ES-I3 (cell line): Measurements from ENCODE around the gene NT5M.

Experiments
- H3K36me3 ChIP-seq: 2 replicates; pipeline ENCODE4 v1.6.1; 2013; ENCODE audit warnings: mild to moderate bottlenecking, low read length, control low read depth, moderate library complexity; ENCODE audit not compliant: insufficient read depth
- H3K4me1 ChIP-seq: 2 replicates; pipeline ENCODE4 v1.6.1; 2013; ENCODE audit warnings: mild to moderate bottlenecking, control low read depth, low read length; ENCODE audit not compliant: insufficient read depth
- H3K9ac ChIP-seq: 2 replicates; pipeline ENCODE4 v1.6.1; 2013; ENCODE audit warnings: low read depth, mild to moderate bottlenecking, low read length, moderate library complexity
- H3K9me3 ChIP-seq: 2 replicates; pipeline ENCODE4 v1.6.1; 2013; ENCODE audit warnings: mild to moderate bottlenecking, low read length, moderate library complexity; ENCODE audit not compliant: control insufficient read depth, insufficient read depth

Gene NT5M

DNA sequence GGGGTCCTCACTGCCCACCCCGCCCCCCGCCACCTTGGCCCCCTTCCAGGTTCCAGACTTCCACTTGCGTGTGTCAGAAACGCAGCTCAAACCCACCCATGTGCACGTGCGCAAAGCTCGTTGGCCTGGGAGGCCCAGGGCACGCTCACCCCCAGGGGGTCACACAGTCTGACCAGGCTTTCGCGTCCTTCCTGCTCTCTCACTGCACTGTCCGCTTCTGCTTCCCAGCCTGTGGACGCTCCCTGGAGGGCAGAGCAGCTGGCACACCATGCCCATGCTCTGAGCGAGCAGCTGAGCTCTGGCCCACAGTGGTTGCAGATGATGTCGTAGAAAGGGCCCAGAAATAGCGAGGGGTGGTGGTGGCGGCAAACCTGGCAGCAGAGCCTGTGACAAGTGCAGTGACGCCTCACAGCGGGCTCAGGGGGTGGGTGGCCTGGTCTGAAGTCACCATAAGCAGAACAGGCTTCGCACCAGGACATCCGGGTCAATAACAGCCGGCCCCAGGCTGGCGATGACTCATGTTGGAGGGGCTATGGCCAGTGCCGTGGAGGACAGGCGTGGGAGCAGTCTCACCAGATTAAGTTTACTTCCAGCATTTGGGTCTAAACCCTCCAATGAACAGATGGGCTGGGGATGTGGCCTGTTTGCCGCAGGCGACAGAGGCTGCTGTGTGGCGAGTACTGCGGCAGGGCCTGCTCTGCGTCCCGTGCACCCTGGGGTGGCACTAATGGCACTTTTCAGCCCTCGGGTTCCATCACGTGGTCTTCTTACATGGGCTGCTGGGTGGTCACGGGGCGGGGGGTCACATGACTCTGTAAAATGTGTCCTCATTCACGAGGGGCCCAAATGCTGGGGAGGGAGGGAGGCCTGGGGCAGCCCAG lies 49.0 kb downstream of the NT5M start:
- Histone ChIP-seq H3K36me3 (no peaks in the 10 kb centered on the region), H3K4me1 (peaks cover 16% of the 10 kb centered on the region; the same call in 1 of the 2 replicates), H3K9ac (no peak overlapping the region), H3K9me3 (no peaks in the 10 kb centered on the region)

DNA sequence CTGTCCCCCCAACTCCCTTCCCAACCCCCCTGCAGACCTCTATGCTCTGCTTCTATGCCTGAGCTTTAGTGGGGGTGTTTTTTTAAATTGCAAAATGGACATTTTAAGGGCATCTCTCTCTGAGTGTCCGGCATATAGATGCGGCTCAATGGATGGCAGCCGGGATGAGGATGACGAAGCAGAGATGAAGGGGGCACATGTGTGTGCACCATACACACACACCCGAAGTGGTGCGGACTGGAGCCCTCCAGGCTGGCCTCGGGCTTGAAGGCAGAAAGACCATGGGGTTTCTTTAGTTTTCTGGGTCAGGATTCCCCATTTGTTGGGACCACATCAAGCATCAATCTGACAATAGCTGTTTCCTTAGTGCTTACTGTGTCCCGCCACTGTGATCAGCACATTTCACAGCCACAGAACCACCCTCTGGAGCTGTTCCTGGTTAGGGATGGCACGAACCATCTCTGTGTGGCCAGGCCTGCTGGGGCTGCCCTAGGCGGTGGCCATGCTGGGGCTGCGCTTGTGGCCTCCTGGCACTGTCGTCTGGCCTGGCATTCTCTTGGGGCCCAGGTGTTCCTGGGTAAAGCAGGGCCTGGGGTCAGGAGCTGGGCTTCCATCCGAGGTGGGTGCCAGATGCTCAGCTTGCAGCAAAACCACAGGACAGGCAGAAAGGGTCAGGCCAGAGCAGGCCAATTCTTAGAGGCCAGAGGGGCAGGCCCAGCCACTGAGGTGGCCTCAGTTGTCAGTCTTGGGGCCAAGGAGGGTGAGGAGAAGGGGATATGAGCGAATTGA lies 49.9 kb downstream of the NT5M start:
- Histone ChIP-seq H3K4me1 (peaks cover 16% of the 10 kb centered on the region; the same call in 1 of the 2 replicates), H3K9ac (no peak overlapping the region), H3K36me3 (no peaks in the 10 kb centered on the region), H3K9me3 (no peaks in the 10 kb centered on the region)

DNA sequence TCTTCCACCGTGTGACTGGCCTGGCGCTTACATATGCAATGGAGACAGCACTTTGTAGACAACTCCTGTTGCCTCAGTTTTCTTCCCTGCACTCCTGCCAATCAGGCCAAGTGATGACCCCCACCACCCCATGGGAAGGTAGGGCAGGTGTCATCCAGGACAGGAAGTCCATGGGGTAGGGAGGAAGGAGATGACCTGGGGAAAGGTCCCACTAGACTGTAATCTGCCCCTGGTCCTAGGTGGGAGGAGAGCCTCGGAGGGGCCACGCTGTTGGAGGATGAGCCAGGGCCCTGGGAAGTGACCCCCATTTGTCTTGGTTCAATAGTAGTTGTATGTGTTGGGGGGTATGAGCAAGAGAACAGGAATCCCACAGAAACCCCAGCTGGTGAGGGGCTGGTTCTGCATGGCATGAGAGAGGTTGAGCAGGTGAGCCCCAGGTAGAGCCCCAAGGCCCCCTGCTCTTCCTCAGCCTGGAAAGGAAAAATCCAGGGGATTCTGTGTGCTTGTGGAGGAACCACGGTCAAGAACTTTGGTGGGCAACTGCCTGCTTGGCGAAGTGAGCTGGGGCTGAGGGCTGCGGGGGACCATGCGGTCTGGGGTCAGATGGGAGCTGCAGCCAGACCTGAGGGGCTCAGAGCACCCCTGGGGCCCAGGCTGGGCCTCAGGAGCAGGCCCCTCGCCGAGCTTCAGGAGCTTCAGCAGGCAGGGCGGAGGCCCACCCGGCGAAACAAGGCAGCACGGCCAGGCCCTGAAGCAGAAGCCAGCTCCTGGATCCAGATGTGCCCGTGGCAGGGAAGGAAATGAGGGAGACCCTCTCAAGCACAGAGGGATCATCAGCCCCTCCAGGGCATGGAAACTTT lies 50.7 kb downstream of the NT5M start:
- Histone ChIP-seq H3K9ac (no peak overlapping the region), H3K9me3 (peaks cover under 1% of the 10 kb centered on the region; the same call in 1 of the 2 replicates), H3K36me3 (no peaks in the 10 kb centered on the region), H3K4me1 (peaks cover 16% of the 10 kb centered on the region; the same call in 1 of the 2 replicates)

DNA sequence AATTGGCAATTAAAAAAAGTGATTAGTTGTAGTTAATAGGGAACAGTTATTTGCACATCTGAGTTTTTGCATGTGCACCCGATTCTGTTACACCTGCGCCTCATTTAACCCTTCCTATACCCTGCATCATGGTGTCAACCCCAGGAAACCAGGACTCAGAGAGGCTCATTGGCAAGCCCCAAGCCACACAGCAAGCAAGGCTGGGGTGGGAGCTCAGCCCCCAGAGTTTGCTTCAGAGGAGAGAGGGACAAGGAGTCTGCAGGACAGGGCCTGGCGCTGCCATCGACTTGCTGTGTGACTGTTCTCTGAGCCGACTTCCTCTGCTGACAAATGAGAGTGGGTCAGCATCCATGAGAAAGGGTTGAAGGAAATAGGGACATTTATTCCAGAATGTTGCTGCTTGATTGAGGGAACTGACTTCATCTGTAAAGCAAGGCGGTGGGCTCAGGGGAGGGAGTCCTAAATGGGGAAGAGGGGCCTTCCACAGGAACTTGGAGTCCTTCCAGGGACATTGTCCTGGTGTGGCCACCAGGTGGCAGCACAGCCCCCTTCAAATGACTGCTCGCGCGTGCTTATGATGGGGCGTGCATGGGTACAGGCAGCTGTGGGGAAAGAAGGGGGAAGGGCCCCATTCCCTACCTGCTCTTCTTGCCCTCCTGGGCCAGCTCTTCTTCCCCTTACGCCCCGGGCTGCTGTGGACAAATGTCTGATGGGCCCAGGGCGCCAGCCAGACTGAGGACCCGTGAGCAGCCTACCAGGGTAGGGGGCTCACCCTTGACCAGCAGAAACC lies 51.6 kb downstream of the NT5M start:
- Histone ChIP-seq H3K36me3 (no peaks in the 10 kb centered on the region), H3K9me3 (peaks cover 4% of the 10 kb centered on the region; the same call in 1 of the 2 replicates), H3K9ac (no peak overlapping the region), H3K4me1 (peaks cover 10% of the 10 kb centered on the region; the same call in 1 of the 2 replicates)

DNA sequence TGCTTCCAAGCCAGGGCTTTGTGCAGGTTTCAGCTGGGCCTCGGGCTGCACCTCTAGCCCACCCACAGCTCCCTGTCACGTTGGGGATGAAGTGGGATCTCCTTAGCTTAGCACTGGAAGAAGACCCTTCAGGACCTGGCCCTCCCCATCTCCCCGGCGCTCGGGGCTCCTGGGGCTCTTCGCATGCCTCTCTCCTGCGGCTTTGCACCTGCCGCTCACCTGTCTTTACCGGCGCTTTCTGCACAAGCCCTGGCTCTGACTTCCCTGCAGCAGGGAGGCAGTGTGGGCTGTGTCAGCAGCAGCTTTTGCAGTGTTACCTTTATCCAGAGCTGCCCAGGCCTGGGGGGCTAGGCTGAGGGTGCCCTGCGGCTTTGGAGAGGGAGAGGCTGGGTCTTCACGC lies 52.3 kb downstream of the NT5M start:
- Histone ChIP-seq H3K9ac (no peak overlapping the region), H3K36me3 (no peaks in the 10 kb centered on the region), H3K4me1 (peaks cover 7% of the 10 kb centered on the region; the same call in 1 of the 2 replicates), H3K9me3 (peaks cover 4% of the 10 kb centered on the region; the same call in 1 of the 2 replicates)

DNA sequence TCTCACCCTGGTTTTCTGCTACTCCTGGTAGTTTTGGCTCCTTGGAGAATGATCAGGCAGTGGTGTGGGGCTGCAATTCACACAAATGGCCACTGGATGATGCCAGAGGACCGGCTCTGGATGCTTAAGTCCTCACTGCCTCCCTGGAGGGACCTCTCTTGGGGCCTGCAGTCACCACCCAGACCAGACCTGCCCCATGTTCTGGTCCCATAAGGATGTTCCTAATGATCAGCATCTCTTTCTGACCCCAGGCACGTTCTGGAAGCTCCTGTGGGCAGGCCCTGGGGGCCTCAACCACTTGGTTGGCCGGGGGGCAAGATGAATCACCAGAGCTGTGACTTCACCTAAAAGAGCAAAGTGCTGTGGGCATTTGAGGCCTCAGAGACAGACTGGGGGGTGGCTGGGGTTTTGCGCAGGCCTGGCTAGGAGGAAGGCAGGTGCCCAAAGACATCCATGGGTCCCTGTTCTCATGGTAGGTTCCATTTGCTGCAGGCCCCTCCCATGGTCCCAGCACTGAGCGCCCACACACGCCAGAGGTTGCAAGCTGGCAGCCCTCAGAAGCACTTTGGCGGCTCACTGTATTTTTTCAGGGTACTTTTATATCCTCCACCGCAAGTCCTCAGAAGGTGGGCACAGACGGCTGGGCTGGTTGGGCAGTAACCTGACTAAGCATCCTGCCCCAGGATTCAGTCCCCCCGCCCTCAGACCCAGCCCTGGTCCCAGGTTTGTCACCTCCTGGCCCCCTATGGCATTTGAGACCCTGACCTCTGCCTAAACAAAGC lies 53.2 kb downstream of the NT5M start:
- H3K36me3 ChIP-seq, result no peaks in the 10 kb centered on the region
- H3K9ac ChIP-seq, result no peak overlapping the region
- peaks cover 4% of the 10 kb centered on the region; the same call in 1 of the 2 replicates for H3K9me3 ChIP-seq
- H3K4me1 ChIP-seq, result peaks cover 5% of the 10 kb centered on the region; the same call in 1 of the 2 replicates

DNA sequence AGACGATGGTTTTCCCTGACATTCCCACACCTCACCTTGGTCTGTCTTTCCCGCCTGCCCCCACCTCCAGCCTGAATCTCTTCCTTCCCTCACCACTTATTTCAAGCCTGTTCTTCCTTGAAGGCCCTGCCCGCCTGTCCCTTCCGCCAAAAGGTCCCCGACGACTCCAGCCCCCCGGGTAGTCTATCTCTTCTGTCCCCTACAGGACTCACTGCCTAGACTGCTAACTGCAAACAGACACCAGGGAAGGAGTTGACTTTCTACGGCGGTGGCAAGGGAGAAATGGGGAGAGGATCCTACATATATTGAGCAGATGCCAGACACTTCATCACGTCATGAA lies 53.7 kb downstream of the NT5M start:
- Histone ChIP-seq H3K9ac (no peak overlapping the region), H3K9me3 (peaks cover 4% of the 10 kb centered on the region; the same call in 1 of the 2 replicates), H3K4me1 (peaks cover 4% of the 10 kb centered on the region; the same call in 1 of the 2 replicates)

DNA sequence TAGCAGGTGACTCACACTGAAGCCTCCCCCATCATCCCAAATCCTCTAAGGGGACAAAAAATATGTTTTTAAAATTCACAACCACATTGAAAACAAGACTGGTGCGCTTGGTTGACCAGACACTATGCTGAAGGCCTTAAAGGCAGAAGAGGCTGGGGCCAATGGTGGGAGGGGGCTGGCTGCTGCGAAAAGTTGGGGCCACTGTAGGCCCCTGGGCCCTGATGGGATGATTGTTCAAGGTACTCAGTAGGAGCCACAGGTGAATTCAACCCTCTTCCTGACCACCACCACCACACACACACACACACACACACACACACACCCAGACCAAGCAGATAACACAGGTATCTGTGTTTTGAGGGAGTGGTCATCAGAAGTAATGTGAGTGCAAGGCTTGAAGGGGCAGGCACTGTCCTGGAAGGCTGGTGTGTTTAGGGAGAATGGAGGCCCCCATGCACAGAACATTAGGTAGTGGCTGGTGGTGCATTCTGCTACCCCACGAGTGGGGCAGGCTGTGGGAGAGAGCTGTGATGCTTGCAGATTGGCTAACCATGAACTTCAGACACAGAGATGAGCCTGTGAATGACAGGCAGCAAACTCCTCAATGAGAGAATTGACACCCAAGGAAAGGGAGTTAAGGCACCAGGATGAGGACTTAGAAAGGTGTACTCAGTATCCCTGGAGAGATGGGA lies 55.0 kb downstream of the NT5M start:
- H3K36me3 ChIP-seq, result no peaks in the 10 kb centered on the region
- 0 out of 2 replicates have a peak, but pooled peaks cover under 1% of the 10 kb centered on the region for H3K4me1 ChIP-seq
- H3K9ac ChIP-seq, result no peak overlapping the region
- peaks cover 4% of the 10 kb centered on the region; the same call in 1 of the 2 replicates for H3K9me3 ChIP-seq

More for the DNA sequence above, 53.7 kb downstream of the NT5M start:
- H3K36me3 ChIP-seq, result no peaks in the 10 kb centered on the region

DNA sequence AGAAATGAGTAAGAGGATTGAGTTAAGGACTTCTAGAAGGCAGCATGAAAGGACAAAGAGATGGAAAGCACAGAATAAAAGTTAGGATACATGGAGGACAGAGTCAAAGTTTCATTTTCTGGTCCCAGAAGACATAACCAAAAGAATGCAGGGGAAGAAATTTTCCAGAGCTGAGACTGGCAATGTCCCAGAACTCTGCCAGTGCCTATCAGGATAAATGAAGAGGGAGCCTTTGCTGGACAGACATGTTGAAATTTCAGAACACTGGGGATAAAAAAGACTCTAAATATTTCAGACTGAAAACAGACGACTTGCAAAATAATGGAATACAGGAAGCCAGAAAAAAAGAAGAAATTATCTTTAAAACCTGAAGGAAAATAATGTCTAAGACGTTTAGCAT lies 55.7 kb downstream of the NT5M start:
- H3K9me3 ChIP-seq, result peaks cover 4% of the 10 kb centered on the region; the same call in 1 of the 2 replicates
- no peaks in the 10 kb centered on the region for H3K36me3 ChIP-seq
- H3K4me1 ChIP-seq, result peaks cover 6% of the 10 kb centered on the region; the same call in 1 of the 2 replicates
- H3K9ac ChIP-seq, result no peak overlapping the region

DNA sequence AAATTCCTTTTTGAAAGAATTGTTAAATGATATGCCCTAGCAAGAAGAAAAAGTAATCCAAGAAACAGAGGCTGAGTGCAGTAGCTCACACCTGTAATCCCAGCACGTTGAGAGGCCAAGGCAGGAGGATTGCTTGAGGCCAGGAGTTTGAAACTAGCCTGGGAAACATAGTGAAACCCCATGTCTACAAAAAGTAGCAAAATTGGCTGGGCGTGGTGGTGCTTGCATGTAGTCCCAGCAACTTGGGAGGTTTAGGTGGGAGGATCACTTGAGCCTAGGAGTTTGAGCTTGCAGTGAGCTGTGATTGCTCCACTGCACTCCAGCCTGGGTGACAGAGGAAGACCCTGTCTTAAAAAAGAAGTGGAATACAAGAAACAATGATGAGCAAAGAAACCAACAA lies 56.1 kb downstream of the NT5M start:
- no peaks in the 10 kb centered on the region for H3K36me3 ChIP-seq
- H3K4me1 ChIP-seq, result peaks cover 6% of the 10 kb centered on the region; the same call in 1 of the 2 replicates
- H3K9me3 ChIP-seq, result peaks cover 4% of the 10 kb centered on the region; the same call in 1 of the 2 replicates
- no peak overlapping the region for H3K9ac ChIP-seq

DNA sequence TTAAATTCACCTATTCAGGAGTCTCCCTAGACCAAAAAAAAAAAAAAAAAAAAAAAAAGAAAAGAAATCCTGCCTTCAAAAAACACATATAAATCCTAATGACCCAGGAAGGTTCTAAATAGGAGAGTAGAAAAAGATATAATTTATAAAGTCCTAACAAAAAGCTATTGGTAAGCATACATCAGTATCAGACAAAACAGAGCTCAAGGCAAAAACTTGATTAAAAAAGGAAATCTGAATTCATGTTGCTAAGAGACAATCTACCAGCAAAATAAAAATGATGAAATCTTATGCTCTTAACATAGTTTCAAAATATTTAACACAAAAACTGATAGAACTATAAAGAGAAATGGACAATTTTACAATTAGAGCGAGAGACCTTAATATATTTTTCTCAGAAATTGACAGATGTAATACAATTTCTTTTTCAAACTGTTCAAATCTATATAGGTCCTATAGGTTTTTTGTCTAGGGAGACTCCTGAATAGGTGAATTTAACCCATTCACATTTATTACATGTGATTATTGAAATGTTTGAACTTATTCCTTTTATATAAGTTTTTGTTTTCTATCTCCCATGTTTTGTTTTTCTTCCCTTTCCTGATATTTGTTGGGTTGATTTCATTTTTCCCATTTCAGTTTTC lies 57.0 kb downstream of the NT5M start:
- H3K4me1 ChIP-seq, result peaks cover 11% of the 10 kb centered on the region; the same call in 1 of the 2 replicates
- H3K9me3 ChIP-seq, result peaks cover 4% of the 10 kb centered on the region; the same call in 1 of the 2 replicates
- no peaks in the 10 kb centered on the region for H3K36me3 ChIP-seq
- no peak overlapping the region for H3K9ac ChIP-seq

DNA sequence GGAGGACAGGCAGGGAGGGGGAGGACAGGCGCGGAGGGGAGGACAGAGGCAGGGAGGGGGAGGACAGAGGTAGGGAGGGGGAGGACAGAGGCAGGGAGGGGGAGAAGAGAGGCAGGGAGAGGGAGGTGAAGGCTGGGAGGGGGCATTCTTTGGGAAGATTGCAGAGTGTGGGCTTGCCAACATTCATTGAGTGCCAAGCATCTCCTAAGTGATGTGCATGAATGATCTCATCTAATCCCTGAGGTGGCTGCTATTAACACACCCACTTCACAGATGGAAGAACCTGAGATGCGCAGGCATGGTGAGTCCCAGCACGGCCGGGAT lies 58.3 kb downstream of the NT5M start:
- peaks cover 11% of the 10 kb centered on the region; the same call in 1 of the 2 replicates for H3K4me1 ChIP-seq
- H3K9me3 ChIP-seq, result peaks cover 4% of the 10 kb centered on the region; the same call in 1 of the 2 replicates
- no peak overlapping the region for H3K9ac ChIP-seq
- H3K36me3 ChIP-seq, result no peaks in the 10 kb centered on the region
